ENCODE results near the gene GCNT4. TPM values are rescaled to one million over a fixed set of nuclear protein-coding genes. Genes with fewer than 3 reads are reported as not detected.
A peak's percentile ranks its signal among the peaks of the same experiment; 100 is the strongest.

Gene GCNT4
- polyA plus RNA-seq, 3 donors, result 0.01 TPM; not detected in 2

DNA sequence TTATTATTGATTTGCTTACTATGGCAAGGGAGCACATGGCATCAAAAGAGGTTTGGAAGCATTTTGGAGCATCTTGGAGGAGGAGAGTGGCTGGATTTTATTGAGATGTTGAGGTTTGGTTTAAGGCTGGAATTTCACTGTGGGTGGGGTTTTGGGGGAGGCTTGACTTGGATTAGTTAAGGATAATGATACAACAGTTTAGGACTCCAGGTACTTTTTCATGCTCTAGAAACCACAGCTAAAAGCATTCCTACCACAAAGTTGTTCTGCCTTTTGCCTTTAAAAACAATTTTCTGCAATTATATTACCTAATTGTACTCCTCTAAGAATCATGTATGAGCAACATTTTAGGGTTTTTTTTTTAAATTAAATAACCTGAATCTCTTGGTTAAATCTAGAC is 5.0 kb downstream of the GCNT4 start:
- intact Hi-C loops (cut with micrococcal nuclease), result no loop called here
- H3K4me1 ChIP-seq (ENCODE audit: control insufficient read depth in 1 of 2, insufficient read depth in 2 of 2, low read length in 2 of 2), result peaks cover 4 to 8% of the 10 kb centered on the region in 2 donors

DNA sequence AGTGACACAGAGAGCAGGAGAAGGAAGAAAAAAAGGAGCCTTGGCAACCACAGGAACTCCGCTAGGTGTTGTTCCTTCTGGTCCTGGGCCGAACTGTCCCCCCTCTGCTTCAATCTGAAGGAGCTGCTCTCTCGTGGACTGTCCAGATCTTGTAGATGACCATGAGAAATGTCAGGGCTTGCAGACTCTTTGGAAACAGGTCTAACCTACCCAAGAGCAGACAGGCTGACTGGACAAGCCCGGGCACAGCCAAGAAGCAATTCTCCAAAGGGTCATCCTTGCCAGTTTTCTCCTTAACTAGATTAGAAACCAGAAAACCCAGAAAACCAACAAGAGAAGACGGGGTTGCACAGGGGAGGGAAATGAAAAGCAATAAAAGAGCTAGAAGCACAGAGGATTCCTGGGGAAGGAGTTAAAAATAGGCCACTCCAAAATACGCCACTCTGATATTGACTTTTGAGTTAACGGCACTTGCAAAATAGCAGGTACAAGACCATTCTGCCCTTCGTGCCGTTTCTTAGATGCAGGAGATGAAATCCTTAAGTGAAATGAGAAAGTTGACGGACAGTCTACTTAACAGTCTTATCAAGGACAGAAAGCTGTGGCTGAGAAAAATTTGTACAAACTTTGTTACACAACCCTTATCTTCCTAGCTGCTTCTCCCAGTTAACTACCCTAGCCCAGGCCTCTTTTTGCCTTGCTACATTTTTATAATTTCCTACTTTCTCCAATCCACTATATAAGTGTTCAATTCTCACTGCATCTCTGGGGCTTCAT is 5.8 kb downstream of the GCNT4 start:
- no peak for DNase-seq
- no peaks in the 10 kb centered on the region for H3K9me3 ChIP-seq (replicated peaks in 1 of 2; ENCODE audit: control insufficient read depth in 1 of 2, insufficient read depth in 1 of 2, low read length in 2 of 2)
- H2AFZ ChIP-seq (ENCODE audit: insufficient read depth, low read depth, low read length, poor library complexity, severe bottlenecking), result no peak overlapping the region
- no peak overlapping the region for H3K9ac ChIP-seq (ENCODE audit: insufficient read depth, low read length, poor library complexity, severe bottlenecking)
- no peaks in the 10 kb centered on the region for H3K79me2 ChIP-seq (ENCODE audit: insufficient read depth, low read length)
- no peak overlapping the region for H3K4me2 ChIP-seq (replicated peaks; ENCODE audit: extremely low read depth, low read length, poor library complexity, severe bottlenecking)
- peaks cover 2 to 3% of the 10 kb centered on the region in 2 donors for H3K36me3 Mint-ChIP-seq
- WGBS (ENCODE audit: insufficient coverage), result 100% methylated on average over 7 of the region's 10 CpGs
- TF ChIP-seq, protein P1, sequence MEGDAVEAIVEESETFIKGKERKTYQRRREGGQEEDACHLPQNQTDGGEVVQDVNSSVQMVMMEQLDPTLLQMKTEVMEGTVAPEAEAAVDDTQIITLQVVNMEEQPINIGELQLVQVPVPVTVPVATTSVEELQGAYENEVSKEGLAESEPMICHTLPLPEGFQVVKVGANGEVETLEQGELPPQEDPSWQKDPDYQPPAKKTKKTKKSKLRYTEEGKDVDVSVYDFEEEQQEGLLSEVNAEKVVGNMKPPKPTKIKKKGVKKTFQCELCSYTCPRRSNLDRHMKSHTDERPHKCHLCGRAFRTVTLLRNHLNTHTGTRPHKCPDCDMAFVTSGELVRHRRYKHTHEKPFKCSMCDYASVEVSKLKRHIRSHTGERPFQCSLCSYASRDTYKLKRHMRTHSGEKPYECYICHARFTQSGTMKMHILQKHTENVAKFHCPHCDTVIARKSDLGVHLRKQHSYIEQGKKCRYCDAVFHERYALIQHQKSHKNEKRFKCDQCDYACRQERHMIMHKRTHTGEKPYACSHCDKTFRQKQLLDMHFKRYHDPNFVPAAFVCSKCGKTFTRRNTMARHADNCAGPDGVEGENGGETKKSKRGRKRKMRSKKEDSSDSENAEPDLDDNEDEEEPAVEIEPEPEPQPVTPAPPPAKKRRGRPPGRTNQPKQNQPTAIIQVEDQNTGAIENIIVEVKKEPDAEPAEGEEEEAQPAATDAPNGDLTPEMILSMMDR (IDR thresholded peaks at IDR 0.05), result no peak
- H3K4me1 ChIP-seq (ENCODE audit: control insufficient read depth in 1 of 2, insufficient read depth in 2 of 2, low read length in 2 of 2), result peaks cover 0 to 4% of the 10 kb centered on the region in 2 donors
- H4K20me1 ChIP-seq (ENCODE audit: insufficient read depth, low read length), result no peaks in the 10 kb centered on the region
- H3K27me3 Mint-ChIP-seq (ENCODE audit: low read depth in 3 of 3), result peaks cover 16 to 18% (median 17%) of the 10 kb centered on the region in 3 donors
- H3K27me3 ChIP-seq (ENCODE audit: control insufficient read depth in 2 of 2, insufficient read depth in 2 of 2, low read length in 2 of 2), result peaks cover 8 to 15% of the 10 kb centered on the region in 2 donors
- intact Hi-C loops (cut with micrococcal nuclease), result no loop called here
- H3K27ac ChIP-seq (ENCODE audit: low read depth in 1 of 2, low read length in 2 of 2), result no peak overlapping the region
- no peaks in the 10 kb centered on the region for H3K36me3 ChIP-seq (replicated peaks in 1 of 2; ENCODE audit: control insufficient read depth in 1 of 2, insufficient read depth in 2 of 2, low read length in 2 of 2)
- peaks cover 0 to 5% (median 1%) of the 10 kb centered on the region in 7 donors for H3K9me3 Mint-ChIP-seq
- no peak overlapping the region for H3K4me3 ChIP-seq (replicated peaks in 1 of 3; ENCODE audit: low read depth in 2 of 3, low read length in 3 of 3)
- peaks cover 8% of the 10 kb centered on the region for H3K4me1 Mint-ChIP-seq
- H3K27ac Mint-ChIP-seq, result no peak overlapping the region
- peak overlapping the region in 1 of 2 donors; percentile 21 for H3K4me3 Mint-ChIP-seq

More for the DNA sequence above, 5.0 kb downstream of the GCNT4 start:
- no peak overlapping the region for H3K27ac ChIP-seq (ENCODE audit: low read depth in 1 of 2, low read length in 2 of 2)
- peaks cover 16% of the 10 kb centered on the region for H3K4me1 Mint-ChIP-seq
- H3K4me3 ChIP-seq (replicated peaks in 1 of 3; ENCODE audit: low read depth in 2 of 3, low read length in 3 of 3), result no peak overlapping the region
- H2AFZ ChIP-seq (ENCODE audit: insufficient read depth, low read depth, low read length, poor library complexity, severe bottlenecking), result no peak overlapping the region
- no peaks in the 10 kb centered on the region for H3K36me3 ChIP-seq (replicated peaks in 1 of 2; ENCODE audit: control insufficient read depth in 1 of 2, insufficient read depth in 2 of 2, low read length in 2 of 2)
- TF ChIP-seq, protein P1 (IDR thresholded peaks at IDR 0.05), result no peak
- peaks cover 16 to 23% of the 10 kb centered on the region in 2 donors for H3K27me3 ChIP-seq (ENCODE audit: control insufficient read depth in 2 of 2, insufficient read depth in 2 of 2, low read length in 2 of 2)
- H3K27ac Mint-ChIP-seq, result no peak overlapping the region
- no peak overlapping the region for H3K4me3 Mint-ChIP-seq
- peaks cover 24 to 26% (median 25%) of the 10 kb centered on the region in 3 donors for H3K27me3 Mint-ChIP-seq (ENCODE audit: low read depth in 3 of 3)
- DNase-seq, result no peak
- peaks cover 7 to 9% of the 10 kb centered on the region in 2 donors for H3K36me3 Mint-ChIP-seq
- no peak overlapping the region for H3K4me2 ChIP-seq (replicated peaks; ENCODE audit: extremely low read depth, low read length, poor library complexity, severe bottlenecking)
- no peaks in the 10 kb centered on the region for H3K79me2 ChIP-seq (ENCODE audit: insufficient read depth, low read length)
- H3K9me3 Mint-ChIP-seq, result peaks cover 0 to 8% (median 1%) of the 10 kb centered on the region in 7 donors
- no peaks in the 10 kb centered on the region for H4K20me1 ChIP-seq (ENCODE audit: insufficient read depth, low read length)
- H3K9me3 ChIP-seq (replicated peaks in 1 of 2; ENCODE audit: control insufficient read depth in 1 of 2, insufficient read depth in 1 of 2, low read length in 2 of 2), result no peaks in the 10 kb centered on the region
- H3K9ac ChIP-seq (ENCODE audit: insufficient read depth, low read length, poor library complexity, severe bottlenecking), result no peak overlapping the region

Measured in CD14-positive monocyte (primary cell).